Endothelial cell of umbilical vein (primary cell): ENCODE measurements around the gene AKAP13.

ENCODE experiments used
- EZH2 ChIP-seq: IDR thresholded peaks from 2 replicates; pipeline ENCODE4 v1.6.1; 2012; ENCODE audit warnings: borderline replicate concordance, low read depth, mild to moderate bottlenecking, moderate library complexity, low read length, inconsistent platforms; ENCODE audit not compliant: severe bottlenecking
- FOS ChIP-seq: IDR thresholded peaks from 2 replicates; pipeline ENCODE4 v1.6.1; 2011; ENCODE audit warnings: mild to moderate bottlenecking, low read length, moderate library complexity, borderline replicate concordance; ENCODE audit not compliant: insufficient read depth
- GATA2 ChIP-seq: IDR thresholded peaks from 2 replicates; pipeline ENCODE4 v1.7.0; 2011; ENCODE audit warnings: low read depth, mild to moderate bottlenecking, moderate library complexity, mixed read lengths, low read length; ENCODE audit not compliant: insufficient read length, insufficient read depth
- MYC ChIP-seq: IDR thresholded peaks from one replicate; pipeline ENCODE4 v1.6.1; 2011; ENCODE audit warnings: mild to moderate bottlenecking, low read depth, low read length
- POLR2A ChIP-seq: IDR thresholded peaks from 2 replicates; pipeline ENCODE4 v1.6.1; 2012; ENCODE audit warnings: low read depth, mild to moderate bottlenecking, control low read depth, low read length
- POLR2AphosphoS5 ChIP-seq: IDR thresholded peaks from 2 replicates; pipeline ENCODE4 v1.6.1; 2012; ENCODE audit warnings: low read depth, mild to moderate bottlenecking, control low read depth, low read length, moderate library complexity; ENCODE audit not compliant: insufficient read depth
- TF ChIP-seq, protein P1 (sequence below), 2 donors: IDR thresholded peaks; 1 replicate in 1 of 2; 2 replicates in 1 of 2; pipeline ENCODE4 v1.5.1; 2011; ENCODE audit warnings: low read length in 2 of 2, mild to moderate bottlenecking in 2 of 2, moderate library complexity in 2 of 2, control low read depth in 1 of 2, inconsistent platforms in 1 of 2, low read depth in 1 of 2; ENCODE audit not compliant: insufficient read depth in 1 of 2; ENCODE audit errors: extremely low read depth in 1 of 2
- TF ChIP-seq, protein P2 (sequence below): IDR thresholded peaks from 2 replicates; pipeline ENCODE4 v1.6.1; 2011; ENCODE audit not compliant: insufficient read depth, insufficient read length

DNA sequence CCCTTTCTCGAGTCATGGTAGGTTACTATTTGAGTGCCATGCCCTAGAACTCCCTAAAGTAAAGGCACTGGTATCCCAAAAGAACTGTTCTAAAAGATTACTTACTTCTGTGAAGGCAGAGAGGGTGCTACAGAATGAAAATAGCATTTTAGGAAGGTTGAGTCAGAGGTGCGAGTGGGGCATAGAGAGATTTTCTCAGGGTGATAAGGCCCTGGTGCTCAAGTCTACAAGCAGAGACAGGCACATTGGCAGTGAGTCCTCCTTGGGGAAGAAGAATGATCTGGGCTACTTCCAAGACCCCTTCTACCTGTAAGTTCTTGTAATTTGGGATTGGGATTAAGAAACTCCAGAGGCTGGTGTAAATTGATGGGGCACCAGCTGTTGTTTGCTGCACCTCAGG is 96.7 kb downstream of the AKAP13 start:
- TF ChIP-seq EZH2 (no peak), POLR2A (no peak), POLR2AphosphoS5 (no peak), GATA2 (no peak), MYC (no peak), FOS (no peak)
- TF ChIP-seq, protein P1, sequence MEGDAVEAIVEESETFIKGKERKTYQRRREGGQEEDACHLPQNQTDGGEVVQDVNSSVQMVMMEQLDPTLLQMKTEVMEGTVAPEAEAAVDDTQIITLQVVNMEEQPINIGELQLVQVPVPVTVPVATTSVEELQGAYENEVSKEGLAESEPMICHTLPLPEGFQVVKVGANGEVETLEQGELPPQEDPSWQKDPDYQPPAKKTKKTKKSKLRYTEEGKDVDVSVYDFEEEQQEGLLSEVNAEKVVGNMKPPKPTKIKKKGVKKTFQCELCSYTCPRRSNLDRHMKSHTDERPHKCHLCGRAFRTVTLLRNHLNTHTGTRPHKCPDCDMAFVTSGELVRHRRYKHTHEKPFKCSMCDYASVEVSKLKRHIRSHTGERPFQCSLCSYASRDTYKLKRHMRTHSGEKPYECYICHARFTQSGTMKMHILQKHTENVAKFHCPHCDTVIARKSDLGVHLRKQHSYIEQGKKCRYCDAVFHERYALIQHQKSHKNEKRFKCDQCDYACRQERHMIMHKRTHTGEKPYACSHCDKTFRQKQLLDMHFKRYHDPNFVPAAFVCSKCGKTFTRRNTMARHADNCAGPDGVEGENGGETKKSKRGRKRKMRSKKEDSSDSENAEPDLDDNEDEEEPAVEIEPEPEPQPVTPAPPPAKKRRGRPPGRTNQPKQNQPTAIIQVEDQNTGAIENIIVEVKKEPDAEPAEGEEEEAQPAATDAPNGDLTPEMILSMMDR (IDR thresholded peaks at IDR 0.05; ENCODE audit: extremely low read depth in 1 of 2, insufficient read depth in 1 of 2, low read depth in 1 of 2, low read length in 2 of 2): no peak
- TF ChIP-seq, protein P2, sequence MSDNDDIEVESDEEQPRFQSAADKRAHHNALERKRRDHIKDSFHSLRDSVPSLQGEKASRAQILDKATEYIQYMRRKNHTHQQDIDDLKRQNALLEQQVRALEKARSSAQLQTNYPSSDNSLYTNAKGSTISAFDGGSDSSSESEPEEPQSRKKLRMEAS: no peak
